ENCODE data around the gene BRINP2.

- no peak for TF ChIP-seq CTCF (IDR thresholded peaks at IDR 0.05)
- TF ChIP-seq POLR2A (IDR thresholded peaks at IDR 0.05): no peak
Measured at GRCh38 chr1:177252877-177253276, 82.1 kb downstream of the BRINP2 start.

Measured in thyroid gland (tissue), 4 donors.